Fibroblast of skin of left quadriceps (primary cell): ENCODE measurements around the gene ADAMTS10.
"Not testable (repeated sequence)": the region's sequence is repeated elsewhere in the genome, so short reads cannot be mapped to it uniquely, and the experiment has no call there.

ENCODE experiments used
- DNase-seq, 2 experiments: peaks; one replicate each; pipeline ENCODE4 v3.0.0-alpha.2; 2013; ENCODE audit warnings: low read depth in 2 of 2

ADAMTS10 gene

GRCh38 chr19:8610041-8610935, at the start of gene ADAMTS10:
TSS of gene ADAMTS10 (minus strand) at chr19:8610715. CDS start at chr19:8605710, 5,005 bp downstream.
- DNase-seq: no peak

DNA sequence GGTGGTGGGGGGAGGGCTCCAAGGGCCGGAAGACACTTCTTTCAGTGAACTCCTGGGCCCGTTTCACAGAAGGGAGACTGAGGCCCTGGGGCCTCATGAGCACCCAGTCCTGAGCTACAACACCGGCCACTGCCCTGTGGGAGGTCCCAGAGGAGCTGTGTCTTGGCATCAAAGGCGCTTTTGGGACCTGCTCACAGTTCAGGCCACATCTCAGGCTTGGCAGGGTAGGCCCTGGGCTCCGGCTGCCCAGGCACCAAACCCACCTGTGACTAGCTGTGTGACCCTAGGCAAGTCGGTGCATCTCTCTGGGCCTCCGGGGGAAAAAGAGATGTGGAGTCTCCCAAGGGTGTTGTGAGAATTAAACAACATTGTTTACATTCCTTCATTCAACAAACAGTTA, 49.4 kb upstream of the ADAMTS10 start:
- no peak for DNase-seq

DNA sequence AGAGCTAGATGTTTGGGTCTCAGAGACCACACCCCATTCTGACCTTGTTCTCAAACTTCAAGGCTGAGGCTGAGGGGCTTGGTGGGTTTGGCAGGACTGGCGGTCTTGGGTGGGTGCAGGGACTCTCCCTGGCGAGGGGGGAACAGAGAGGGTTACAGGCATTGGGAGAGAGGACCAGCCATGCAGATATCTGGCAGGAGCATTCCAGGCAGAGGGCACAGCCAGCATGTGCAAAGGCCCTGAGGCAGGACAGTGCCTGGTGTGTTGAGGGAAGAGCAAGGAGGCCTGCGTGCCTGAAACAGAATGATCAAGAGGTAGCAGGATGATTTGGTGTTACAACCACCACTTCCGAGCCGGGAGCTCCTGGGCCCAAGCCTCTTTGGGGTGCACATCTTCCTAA, 47.4 kb upstream of the ADAMTS10 start:
- DNase-seq: no peak

DNA sequence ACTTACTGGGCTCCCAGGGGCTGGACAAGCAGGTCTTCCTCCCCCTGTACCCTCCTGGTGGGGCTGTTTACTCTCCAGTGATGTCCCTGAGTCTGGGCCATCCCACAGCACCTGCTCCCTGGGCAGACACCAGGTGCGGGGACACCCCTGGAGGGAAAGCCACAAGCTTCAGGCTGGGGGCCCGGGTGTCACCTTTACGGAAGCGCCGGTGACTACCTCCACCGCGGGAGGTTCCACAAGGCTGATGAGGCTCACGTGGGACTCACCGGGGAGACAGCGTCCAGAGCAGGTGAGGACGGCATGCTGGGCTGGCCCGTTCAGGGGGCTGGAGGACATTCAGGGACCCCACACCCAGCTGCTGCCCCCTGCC, 44.8 kb upstream of the ADAMTS10 start:
- no peak for DNase-seq

DNA sequence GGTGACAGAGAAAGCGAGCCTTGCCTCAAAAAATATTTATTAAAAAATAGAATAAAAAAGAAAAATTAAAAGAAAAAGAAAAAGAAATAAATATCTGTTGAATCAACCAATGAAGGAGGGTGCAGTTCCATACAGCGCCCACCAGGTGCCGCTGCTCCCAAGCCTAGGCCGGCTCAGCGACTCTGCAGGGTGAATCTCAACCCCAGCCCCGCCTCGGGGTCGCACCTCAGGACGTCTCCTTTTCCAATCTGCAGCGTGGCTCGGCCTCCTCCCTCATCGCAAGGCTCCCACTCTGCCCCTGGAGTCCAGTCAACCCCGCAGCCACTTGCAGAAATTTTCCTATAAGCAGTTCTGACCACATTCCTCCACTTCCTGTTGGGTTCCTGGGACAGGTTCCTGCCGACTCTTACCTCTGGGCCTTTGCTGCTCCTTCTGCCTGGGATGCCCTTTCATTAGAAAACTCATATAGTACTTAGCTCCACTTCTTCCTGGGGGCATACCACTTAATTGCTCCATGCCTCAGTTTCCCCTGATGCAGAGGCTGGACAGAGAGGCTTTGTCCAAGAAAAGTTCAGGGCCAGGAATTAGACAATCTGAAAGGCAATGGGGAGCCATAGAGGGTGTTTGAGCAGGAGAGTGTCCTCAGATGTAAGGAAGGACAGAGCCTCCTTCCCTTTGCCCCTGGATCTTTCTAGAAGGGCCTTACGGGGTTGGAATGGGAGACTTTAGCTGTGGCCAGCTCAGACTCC, 44.2 kb upstream of the ADAMTS10 start:
- DNase-seq: no peak

- no peak for DNase-seq
These were observed 37.7 kb upstream of the ADAMTS10 start for GRCh38 chr19:8648240-8648639.

- DNase-seq: no peak
These were observed 33.5 kb upstream of the ADAMTS10 start for GRCh38 chr19:8643860-8644653.

DNA sequence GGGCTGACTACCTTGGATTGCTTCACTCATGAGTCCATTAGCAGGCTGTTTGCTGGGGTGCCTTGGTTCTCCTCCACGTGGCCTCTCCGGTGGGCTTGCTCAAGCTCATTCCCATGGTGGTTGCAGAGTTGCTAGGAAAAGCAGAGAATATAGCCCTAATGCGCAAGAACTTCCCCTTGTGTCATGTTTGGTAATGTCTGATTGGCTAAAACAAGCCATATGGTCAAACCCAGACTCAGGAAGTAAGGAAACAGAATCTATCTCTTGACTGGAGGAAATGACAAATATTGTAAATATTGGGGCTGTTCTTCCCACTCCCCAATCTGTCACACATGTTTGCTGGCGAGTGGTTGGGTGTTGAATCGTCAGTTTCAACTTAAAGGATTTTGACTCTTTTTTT, 32.0 kb upstream of the ADAMTS10 start:
- DNase-seq: no peak

DNA sequence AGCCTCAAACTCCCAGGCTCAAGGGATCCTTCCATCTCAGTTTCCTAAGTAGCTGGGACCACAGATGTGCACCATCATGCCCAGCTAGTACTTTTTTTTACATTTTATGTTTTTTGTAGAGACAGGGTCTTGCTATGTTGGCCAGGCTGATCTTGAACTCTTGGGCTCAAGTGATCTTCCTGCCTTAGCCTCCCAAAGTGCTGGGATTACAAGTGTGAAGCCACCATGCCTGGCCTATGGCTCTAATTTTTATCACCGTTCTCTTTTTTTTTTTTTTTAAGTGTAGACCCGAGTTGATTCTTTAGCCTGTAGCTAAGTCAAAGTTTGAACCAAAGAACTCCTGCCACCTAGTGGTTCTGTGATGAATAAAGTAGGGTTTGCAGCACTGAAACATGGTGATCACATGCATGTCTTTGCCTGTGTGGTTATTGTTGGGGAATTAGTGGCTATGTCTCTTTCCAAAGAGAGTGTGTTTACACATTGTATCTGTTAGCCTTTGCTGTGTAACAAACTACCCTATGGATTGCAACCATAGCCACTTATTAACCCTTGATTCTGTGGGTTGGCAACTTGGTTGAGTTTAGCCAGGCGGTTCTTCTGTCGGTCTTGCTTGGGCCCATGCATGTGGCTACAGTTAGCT, 31.5 kb upstream of the ADAMTS10 start:
- peak in 1 of 2 experiments; percentile 27 for DNase-seq

DNA sequence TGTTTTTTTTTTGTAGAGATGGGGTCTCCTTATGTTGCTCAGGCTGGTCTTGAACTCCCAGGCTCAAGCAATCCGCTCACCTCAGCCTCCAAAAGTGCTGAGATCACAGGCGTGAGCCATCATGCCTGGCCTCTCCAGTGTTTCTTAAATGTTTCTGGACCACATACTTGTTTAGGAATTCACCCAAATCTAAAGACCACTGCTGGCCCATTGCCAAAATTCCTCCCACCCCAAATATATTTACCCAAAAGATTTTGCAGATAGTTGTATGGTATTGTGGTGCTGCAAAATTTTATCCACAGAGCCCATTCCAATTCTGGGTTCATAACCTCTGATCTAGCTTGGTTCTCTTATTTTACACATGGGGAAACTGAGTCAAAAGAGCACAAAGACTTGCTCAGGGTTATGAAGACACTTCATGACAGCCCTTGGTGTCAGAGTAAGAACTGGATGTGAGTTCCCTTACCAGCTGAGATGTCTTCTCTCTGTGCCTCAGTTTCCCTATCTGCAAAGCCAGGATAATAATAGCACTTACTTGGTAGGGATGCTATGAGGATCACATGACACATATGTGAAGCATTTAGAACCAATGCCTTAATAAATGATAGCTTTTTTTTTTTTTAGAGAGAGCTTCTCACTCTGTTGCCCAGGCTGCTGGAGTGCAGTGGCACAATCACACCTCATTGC, 30.8 kb upstream of the ADAMTS10 start:
- DNase-seq: no peak

DNA sequence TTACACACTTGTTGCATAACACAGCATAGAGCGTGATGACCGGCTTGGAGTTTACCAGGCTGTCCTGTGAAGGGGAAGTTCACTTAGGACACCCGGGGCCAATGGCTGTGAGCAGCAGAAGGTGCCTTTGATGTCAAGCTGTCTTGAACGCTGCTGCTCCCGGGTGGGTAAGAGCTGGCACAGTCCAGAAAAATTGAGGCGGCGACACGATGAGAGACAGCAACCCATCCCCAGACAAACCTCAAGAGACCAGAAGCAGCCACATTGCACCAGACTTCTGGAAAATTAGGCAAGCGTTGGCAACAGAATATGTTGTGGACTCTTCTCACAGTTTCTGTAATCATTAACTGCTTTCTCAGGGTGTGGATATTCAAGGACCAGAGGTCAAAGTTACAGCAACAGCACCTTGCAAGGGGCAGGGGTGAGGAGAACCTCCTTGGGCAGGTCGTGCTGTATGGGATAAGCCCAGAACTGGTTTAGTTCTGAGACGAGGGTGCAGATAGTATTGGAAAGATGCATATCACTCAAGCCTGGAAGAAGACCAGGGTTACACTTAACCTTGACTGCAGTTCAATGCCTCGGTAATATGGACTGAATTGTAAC, 30.0 kb upstream of the ADAMTS10 start:
- no peak for DNase-seq

DNA sequence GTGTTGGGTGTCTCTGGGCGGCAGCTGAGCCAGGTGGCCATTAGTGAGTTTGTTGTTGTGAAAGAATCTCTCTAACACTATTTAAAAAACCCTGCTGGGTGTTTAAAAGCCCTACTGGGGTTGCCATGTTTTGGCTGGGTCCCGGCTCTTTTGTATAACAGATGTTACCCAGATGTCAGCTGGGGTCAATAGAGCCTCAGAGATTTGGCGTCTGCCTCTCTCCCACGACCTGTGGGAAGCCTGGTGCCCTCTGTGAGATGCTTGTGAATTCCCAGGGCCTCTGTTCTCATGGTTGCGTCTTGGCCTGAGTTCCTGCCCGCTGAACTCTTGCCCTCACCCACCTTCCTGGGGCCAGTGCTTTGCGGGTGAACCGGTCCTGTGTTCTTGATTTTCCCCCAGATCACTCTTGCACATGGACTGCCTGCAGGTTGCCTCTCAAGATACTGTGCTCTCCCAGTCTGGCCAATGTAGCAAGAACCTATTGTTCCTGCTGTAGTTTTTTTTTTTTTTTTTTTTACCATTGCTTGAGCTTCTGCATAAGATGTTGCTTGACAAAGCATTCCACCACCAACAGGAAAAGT, 29.4 kb upstream of the ADAMTS10 start:
- no peak for DNase-seq

- no peak for DNase-seq
These were observed 27.6 kb upstream of the ADAMTS10 start for GRCh38 chr19:8638078-8638619.

DNA sequence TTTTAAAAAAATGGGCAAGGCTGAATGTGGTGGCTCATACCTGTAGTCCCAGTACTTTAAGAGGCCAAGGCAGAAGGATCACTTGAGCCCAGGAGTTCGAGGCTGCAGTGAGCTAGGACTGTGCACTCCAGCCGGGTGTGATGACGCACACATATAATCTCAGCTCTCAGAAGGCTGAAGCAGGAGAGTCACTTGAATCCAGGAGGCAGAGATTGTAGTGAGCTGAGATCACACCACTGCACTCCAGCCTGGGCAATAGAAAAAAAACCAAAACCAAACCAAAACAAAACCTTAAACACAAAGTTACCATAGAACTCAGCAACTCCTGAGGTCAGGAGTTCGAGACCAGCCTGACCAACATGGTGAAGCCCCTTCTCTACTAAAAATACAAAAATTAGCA, 26.6 kb upstream of the ADAMTS10 start:
- not testable (repeated sequence) for DNase-seq

- DNase-seq: no peak
These were observed 24.9 kb upstream of the ADAMTS10 start for GRCh38 chr19:8635422-8635821.

- DNase-seq: no peak
These were observed 20.9 kb upstream of the ADAMTS10 start for GRCh38 chr19:8631425-8631819.

DNA sequence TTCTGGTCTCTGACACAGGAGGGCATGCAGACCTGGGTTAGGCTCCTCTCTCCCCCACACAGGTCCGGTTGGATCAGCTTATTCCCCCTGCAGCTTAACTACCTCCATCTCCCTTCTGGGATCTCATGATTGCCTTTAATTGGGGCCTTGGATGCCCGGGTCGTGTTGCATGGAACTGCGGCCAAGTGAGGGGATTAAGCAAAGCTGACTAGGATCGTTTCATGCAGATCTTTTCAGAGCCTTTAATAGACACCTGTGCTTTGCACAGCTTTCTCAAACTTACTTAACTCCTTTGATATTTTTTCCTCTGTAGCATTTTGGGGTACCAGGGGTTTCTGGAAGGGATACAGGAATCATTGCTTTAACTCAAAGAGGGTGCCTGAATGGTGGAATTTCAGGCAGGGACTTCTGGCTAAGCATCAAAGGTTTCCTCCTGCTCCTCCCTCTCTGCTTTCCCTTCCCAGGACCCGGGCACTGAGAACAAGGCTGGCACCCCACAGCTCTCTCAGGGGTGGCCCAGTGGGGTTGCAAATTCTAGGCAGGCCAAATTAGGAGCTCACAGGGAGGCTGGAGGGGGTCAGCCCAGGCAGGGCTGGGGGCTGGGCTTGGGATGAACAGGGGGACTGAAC, 20.4 kb upstream of the ADAMTS10 start:
- DNase-seq: no peak

DNA sequence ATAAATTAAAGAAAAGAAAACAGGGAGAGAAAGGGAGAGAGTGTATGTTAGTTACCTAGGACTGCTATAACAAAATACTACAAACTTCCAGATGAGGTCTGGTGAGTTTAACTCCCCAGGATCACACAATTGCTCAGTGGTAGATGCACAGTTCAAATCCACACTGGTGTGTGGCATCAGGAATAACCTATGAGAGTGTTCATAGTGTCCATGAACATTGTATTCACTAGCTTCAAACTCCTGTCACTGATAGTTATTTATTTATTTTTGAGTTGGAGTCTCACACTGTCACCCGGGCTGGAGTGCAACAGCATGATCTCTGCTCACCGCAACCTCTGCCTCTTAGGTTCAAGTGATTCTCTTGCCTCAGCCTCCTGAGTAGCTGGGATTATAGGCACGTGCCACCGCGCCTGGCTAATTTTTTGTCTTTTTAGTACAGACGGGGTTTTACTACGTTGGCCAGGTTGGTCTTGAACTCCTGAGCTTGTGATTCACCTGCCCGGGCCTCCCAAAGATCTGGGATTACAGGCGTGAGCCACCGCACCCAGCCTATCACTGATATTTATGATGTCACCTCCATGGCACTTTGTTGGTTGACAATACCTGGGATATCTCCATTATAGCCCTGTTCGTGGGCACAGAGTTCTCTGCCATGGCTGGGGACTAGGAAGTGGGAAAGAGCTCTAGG, 19.6 kb upstream of the ADAMTS10 start, which contains the start of gene NFILZ:
TSS of gene NFILZ (plus strand) at position 638 of the 688 bp plus-strand sequence. CDS start 46,133 bp downstream, outside the sequence.
- DNase-seq: no peak

DNA sequence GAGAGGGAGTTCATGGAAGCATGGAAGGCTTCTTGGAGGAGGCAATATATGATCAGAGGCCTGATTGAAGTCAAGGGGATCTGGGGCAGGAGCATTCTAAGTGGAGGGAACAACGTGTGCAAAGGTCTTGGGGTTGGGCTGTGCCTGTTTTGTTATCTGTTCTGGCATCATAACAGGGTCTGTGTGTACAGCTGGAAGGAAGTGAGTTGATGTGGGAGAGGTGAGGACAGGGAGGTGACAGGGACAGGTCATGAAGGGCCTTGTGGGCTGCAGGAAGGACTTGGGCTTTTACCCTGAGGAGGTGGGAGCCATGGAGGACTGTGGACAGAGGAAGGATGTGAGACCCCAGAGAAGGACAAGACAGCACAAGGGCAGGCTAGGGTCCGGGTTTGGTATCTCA, 18.7 kb upstream of the ADAMTS10 start:
- no peak for DNase-seq
